ENCODE results near the gene ALAS1. TPM values are rescaled to one million over a fixed set of nuclear protein-coding genes. Genes with fewer than 3 reads are reported as not detected.

Gene ALAS1
- total RNA-seq, 1 donor from 2014 or later, result 51.4 TPM

GRCh38 chr3:52218937-52219650 lies 21.1 kb downstream of the ALAS1 start:
- no peak for DNase-seq (ENCODE audit: low spot score in 2 of 2)

GRCh38 chr3:52220380-52221026 lies 22.5 kb downstream of the ALAS1 start:
- no peak for FAIRE-seq

More at GRCh38 chr3:52218937-52219650, 21.1 kb downstream of the ALAS1 start:
- no peak for FAIRE-seq

GRCh38 chr3:52221141-52221562 lies 23.2 kb downstream of the ALAS1 start:
- FAIRE-seq, result no peak
- no peak for DNase-seq (ENCODE audit: low spot score in 2 of 2)

More at GRCh38 chr3:52220380-52221026, 22.5 kb downstream of the ALAS1 start:
- peak; percentile 75 to 89 for DNase-seq (ENCODE audit: low spot score in 2 of 2)

GRCh38 chr3:52221563-52222318 lies 23.8 kb downstream of the ALAS1 start:
- DNase-seq (ENCODE audit: low spot score in 2 of 2) (no peak), FAIRE-seq (no peak)

GRCh38 chr3:52222319-52223221 lies 24.6 kb downstream of the ALAS1 start:
- DNase-seq (ENCODE audit: low spot score in 2 of 2) (no peak), FAIRE-seq (no peak)

- DNase-seq (ENCODE audit: low spot score in 2 of 2), result no peak
- no peak for FAIRE-seq
These were observed 25.8 kb downstream of the ALAS1 start for GRCh38 chr3:52223449-52224408.

- no peak for FAIRE-seq
- DNase-seq (ENCODE audit: low spot score in 2 of 2), result no peak
These were observed 27.7 kb downstream of the ALAS1 start, which contains the start of gene TLR9 for GRCh38 chr3:52225452-52226228. Gene TLR9 (minus strand): TSS chr3:52225645. CDS start chr3:52225529, 116 bp downstream.

GRCh38 chr3:52226229-52226817 lies 28.4 kb downstream of the ALAS1 start:
- FAIRE-seq (no peak), DNase-seq (ENCODE audit: low spot score in 2 of 2) (no peak)

- DNase-seq (ENCODE audit: low spot score in 2 of 2) (no peak), FAIRE-seq (no peak)
These were observed 29.2 kb downstream of the ALAS1 start for GRCh38 chr3:52227117-52227516.

- FAIRE-seq (no peak), DNase-seq (ENCODE audit: low spot score in 2 of 2) (no peak)
These were observed 29.8 kb downstream of the ALAS1 start for GRCh38 chr3:52227766-52228165.

GRCh38 chr3:52228266-52228665 lies 30.3 kb downstream of the ALAS1 start:
- FAIRE-seq, result no peak
- no peak for DNase-seq (ENCODE audit: low spot score in 2 of 2)

GRCh38 chr3:52228751-52229291 lies 30.9 kb downstream of the ALAS1 start:
- DNase-seq (ENCODE audit: low spot score in 2 of 2) (no peak), FAIRE-seq (no peak)

- DNase-seq (ENCODE audit: low spot score in 2 of 2) (no peak), FAIRE-seq (no peak)
These were observed 31.7 kb downstream of the ALAS1 start for GRCh38 chr3:52229656-52230055.

- no peak for FAIRE-seq
- no peak for DNase-seq (ENCODE audit: low spot score in 2 of 2)
These were observed 32.5 kb downstream of the ALAS1 start for GRCh38 chr3:52230461-52230860.

- no peak for DNase-seq (ENCODE audit: low spot score in 2 of 2)
- no peak for FAIRE-seq
These were observed 33.0 kb downstream of the ALAS1 start for GRCh38 chr3:52230889-52231499.

- DNase-seq (ENCODE audit: low spot score in 2 of 2) (no peak), FAIRE-seq (no peak)
These were observed 33.7 kb downstream of the ALAS1 start for GRCh38 chr3:52231502-52232278.
